Activated T-helper 1 cell treated with anti-CD3 and anti-CD28 coated beads, Interleukin-2, amount 50 U/mL, for 16 hours (primary cell): ENCODE results near the gene TSPAN19.

ENCODE experiments used
- DNase-seq, 2 donors: peaks; one replicate each; pipeline ENCODE4 v3.0.0-alpha.2; 2020; ENCODE audit warnings: low read depth in 1 of 2, low spot score in 1 of 2

The TSPAN19 gene

DNA sequence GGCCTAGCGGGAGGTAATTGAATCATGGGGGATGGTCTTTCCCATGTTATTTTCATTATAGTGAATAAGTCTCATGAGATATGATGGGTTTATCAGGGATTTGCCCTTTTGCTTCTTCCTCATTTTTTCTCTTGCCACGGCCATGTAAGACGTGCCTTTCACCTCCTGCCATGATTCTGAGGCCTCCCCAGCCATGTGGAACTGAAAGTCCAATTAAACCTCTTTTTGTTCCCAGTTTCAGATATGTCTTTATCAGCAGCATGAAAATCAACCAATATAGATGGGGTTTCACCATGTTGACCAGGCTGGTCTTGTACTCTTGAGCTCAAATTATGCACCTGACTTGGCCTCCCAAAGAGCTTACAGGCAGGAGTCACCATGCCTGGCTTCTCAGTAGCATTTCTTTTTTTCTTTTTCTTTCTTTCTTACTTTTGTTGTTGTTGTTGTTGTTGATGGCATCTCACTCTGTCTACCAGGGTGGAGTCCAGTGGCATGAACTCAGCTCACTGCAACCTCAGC, 33.2 kb downstream of the TSPAN19 start:
- no peak for DNase-seq

DNA sequence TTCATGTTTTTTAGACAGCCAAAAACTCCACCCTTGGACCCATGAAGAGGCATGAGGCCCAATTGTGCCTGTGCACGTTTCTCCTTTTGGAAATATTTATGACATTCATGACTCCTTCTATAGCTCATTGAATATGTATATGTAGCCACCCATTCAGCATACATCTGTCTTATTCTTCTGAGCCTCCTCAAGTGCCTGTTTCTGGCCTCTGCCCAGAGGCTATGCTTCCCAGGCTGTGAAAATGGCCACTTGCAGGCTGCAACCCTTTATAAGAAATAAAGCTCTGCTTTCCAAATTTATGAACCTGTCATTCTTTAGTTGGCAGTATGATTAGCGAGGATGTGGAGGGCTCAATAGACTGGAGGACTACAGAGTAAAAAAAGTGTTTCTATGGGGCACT, 35.3 kb downstream of the TSPAN19 start:
- DNase-seq: no peak

DNA sequence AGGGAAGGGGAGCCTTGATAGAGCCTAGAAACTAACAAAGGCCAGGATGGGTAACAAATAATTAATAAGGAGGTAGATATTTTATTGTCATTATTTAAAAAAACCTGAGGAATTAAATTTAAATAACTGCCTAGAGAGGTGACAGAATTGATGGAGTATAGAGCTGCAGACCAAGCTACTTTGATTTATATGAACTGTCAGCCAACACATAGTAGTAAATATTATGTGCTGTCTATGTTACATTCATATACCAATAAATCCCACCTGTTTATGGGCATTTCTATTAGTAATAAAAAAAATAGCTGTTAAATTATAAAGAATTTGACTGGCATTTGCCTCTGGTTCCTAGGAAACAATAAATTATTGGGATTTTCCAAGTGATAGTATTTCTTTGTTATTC, 37.7 kb downstream of the TSPAN19 start:
- DNase-seq: no peak

DNA sequence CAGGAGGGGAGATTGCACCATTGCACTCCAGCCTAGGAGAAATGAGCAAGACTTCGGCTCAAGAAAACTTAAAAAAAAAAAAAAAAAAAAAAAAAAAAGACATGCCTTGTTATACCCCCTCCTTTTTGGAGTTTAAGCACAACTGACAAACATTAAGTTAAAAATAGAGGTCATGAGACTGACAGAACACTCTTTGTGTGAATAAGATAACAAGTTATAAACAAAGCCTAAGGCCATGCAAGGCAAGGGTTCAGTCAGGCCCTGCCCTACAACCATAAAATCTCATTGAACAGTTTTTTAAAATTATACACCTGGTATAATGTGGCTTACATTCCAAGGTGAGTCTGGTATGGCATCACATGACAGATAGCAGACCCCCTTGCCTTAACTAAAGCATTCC, 39.3 kb downstream of the TSPAN19 start:
- no peak for DNase-seq

DNA sequence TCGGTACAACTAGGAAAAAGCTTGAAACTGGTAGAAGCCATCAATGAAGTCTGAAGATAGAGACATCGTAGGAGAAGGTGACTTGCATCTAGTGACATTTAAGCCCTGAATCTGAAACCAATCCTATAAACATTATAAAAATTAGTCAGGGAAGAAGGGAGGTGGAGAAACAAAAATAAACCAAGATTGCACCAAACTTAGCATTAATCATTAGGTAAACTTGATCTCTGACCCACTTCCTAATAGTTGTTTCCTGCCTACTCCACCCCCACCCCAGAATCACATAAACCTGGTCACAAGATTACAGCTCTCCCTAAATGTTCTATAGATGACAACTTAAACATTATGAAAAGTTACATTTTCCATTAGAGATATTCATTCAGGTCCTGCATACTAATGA, 40.4 kb downstream of the TSPAN19 start:
- DNase-seq: no peak

DNA sequence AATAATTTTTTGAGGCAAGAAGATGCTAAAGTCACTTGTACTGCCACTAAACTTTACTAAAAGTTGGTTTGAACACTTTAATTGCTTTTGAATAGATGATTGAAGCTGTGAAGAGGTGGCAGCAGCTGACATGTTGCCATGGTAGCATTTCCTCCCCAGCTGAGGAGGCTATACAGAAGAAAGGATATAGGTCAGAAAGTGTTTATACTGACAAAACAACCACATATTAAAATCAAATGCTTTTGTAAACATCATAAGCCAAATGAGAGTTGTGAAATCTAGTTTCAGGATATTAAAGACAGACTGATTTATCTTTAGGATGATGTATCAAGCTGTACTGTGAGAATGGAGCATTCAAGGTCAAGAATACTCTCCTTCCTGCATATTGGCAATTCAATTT, 41.7 kb downstream of the TSPAN19 start:
- DNase-seq: no peak

DNA sequence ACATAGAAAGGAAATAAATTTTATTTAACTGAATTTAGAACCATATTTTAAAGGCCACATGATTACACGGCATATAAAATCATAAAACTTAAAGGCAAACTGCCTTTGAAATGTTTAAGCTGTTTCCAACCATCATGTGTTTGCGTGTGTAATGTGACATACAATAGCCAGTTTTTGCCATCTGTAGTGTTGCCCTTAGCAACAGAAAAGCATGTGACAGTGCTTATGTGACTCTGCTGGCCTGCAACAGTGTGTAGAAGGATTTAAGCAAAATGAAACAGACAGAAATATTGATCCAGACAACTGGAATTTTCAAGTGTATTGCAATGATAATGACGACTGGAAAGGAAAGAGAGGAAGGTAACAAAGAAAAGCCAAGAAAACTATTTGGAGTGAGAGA, 49.5 kb downstream of the TSPAN19 start:
- no peak for DNase-seq

DNA sequence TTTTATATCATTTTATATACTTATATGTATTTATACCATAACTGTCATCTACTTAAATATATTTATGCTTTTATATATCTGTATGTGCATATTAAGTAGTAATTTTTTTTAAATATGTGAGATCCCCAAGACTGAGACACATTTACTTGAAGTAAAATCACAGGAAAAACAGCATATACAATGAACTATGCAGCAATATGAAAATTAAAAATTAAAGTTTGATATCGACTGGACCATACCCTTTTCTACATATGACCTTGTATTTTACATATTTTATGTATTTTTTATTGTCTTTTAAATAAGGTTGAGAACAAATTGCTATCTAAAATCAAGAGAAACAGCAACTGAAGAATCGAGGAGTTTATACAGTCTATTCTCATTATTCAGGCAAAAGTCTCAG, 50.0 kb downstream of the TSPAN19 start:
- DNase-seq: no peak

DNA sequence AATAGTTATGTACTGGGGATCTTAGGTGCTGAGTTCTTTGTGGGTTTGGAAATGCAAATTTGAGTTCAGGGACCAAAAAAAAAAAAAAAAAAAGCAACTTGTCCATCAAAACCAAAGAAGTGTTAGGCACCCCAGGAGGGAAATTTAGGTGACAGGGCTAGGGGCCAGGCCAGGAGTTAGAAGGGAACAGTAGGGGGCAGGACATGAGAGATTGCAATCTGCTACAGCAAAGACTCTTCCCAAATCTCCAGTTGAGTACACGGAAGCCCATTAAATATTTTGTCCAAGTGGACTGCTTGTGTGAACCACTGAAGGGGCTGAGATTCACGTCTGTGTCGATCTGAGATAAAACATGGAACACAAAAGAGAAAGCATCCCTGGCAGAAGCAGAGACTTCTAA, 52.8 kb downstream of the TSPAN19 start:
- DNase-seq: no peak

DNA sequence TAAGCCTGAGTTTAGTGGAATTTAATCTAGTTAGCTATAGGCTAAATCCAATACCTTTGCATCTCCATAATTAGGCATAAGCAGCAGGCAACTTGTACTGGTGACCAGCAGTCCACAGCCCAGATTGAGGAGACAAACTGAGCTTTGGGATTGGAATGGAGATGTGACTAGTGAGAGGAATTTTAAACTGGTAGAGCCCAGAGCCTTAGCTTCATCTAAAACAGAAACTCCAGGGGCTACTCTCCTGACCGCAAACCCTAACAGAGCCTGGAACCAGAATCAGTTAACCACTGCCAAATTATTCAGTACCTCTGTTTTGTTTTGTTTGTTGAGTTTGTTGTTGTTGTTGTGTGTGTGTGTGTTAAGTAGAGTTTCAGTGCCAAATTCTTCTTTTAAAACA, 53.2 kb downstream of the TSPAN19 start:
- no peak for DNase-seq

DNA sequence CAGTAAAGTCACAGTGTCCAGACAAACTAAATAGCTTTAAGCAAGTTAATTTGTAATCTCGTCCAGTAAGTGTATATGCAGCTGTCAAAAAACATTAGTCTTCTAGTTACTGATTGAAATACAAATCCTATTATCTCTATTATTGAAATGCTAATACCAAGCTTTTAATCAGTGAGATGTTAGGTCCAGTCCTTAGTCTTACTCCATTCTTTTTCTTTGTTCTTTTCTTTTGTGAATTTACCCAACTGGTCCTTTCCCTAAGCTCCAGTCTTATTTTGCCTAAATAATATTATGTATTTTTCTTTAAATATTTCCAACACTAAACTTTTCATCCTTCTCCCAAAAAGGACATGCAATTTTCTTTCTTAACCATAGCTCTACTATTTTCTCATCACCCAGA, 57.2 kb downstream of the TSPAN19 start:
- DNase-seq: no peak

DNA sequence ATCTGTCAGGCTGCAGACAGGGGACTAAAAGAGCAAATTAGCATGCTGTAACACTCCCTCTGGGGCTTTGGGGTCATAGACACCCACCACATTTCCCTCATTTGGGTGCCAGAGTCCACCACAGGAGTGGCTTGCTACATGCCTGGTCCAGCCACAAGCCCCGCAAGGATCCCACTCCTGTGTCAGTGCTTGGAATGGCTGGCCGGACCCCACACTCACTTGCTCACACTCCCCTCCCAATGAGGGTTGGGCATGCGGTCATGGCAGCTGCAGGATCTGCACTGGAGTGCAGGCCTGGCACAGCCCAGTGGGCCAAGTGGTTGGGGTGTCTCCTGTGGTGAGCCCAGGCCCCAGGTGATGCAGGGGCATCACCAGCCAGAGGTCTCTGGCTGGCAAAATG, 59.9 kb downstream of the TSPAN19 start:
- no peak for DNase-seq

DNA sequence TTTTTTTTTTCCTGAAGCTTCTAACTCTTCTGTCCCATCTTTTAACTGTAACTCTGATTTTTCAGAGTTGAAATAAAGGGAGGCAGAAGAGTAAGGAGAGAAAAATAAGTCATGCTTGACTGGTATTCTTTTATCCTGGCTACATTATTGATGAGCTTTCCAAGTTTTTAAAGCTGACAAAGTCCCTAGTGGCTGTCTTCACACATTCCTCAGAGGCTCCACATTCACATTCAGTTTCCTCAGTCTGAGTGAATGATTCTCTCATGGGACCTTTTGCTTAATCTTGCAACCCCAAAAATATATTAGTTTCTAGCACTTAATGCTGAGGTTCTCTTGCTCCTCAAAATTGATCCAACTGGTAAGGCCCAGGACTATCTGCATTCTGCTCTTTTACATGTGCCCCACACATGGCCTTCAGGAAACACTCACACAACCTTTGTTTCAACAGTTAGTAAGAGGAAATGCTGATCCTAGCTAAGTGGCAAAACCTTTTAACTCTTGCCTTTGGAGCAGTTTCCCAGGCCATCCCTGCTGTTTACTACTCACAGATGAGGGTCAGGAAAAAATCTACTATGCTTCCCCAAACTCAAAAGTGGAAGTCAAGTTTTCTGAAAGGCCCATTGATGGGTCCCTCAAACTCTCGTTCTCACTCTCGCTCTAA, 61.8 kb downstream of the TSPAN19 start:
- DNase-seq: no peak

DNA sequence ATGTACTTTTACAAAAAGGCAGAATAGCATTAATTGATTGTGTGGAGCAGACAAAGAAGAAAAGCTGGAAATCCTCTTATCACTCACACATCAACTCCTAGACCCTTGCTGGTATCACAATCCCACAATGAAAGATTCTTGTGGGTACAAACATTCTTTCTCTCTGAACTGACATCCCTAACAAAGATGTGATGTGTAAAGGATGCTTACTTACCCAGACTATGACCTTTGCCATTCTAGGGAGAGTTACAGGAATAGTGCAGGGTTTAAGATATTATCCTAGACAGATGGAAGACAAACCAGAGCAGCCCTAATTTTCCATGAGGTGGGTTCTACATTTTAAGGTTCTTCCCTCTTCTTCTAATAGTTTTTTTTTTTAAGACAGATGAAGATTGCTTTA, 63.1 kb downstream of the TSPAN19 start:
- DNase-seq: no peak

DNA sequence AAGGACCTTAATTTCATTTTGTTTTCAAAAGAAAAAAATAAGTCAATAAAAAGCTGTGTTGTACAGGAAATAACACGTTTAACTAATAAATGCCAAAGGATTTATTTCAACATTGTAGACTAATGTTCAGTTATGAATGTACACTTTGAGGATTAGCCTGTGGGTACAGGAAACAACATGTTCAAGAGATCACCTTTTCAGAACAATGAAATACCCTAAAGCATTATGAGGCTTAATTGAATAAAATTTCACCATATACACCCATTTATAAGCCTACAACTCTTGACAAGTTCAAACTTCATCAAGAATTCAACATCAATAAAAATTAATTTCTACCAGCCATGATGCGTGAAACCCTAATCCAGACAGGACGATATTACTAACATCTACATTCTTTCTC, 66.9 kb downstream of the TSPAN19 start:
- no peak for DNase-seq
